8988T (cell line): ENCODE results near the gene ZNF213.

Source experiments
- DNase-seq: peaks from one replicate; pipeline ENCODE4 v3.0.0; 2011

ZNF213 gene

DNA sequence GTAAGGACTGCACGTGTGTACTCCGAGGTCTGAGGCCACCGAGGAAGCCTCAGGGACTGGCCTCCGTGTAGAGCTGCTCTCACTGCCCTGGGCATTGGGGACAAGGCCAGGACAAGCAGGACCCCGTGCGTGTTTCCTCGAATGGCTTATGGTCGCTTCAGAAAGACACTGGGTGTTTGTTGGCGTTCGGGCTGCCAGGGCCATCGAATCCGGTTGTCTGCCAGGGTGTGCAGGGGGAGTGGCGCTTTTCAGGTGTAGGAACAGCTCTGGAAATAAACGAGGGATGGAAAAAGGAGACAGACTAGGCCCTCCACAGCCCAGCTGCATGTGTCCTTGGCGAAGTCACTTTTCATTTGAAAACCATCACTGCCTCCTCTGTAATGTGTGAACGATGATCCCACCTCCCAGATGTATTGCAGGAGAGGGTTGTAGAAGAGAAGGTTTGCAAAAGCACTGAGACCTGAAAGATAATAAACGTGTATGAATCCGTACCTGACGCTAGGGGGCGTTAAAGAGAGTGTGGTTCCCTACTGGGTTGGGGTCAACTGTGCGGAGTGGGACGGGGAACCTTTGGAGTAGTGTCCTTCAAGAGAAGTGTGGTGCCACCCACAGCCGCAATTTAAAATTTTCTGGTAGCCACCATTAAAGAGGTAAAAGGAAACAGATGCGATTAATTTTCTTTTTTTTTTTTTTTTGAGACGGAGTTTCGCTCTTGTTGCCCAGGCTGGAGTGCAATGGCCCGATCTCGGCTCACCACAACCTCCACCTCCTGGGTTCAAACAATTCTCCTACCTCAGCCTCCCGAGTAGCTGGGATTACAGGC is 33.6 kb upstream of the ZNF213 start:
- no peak for DNase-seq

DNA sequence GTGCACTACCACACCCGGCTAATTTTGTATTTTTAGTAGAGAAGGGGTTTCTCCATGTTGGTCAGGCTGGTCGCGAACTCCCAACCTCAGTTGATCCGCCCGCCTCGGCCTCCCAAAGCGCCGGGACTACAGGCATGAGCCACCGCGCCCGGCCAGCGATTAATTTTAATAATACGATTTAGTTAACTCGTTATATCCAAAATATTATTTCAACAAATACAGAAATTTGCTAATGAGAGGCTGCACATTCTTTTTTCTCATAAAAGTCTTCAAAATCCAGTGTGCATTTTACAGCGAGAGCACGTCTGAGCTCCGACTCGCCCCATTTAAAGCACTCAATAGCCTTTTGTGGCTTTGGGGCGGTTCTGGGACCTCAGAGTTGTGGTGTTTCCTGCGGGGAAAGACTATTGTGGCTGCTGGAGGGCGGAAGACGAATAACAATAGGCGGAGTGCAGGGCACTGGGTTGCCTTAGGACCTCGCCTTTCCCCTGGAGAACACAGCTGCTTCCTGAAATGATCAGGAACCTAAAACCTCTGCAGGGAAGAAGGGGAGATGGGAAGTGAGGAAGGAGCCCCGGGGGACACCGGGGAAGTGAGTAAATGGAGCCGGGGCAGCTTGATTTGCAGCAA is 32.9 kb upstream of the ZNF213 start:
- no peak for DNase-seq

DNA sequence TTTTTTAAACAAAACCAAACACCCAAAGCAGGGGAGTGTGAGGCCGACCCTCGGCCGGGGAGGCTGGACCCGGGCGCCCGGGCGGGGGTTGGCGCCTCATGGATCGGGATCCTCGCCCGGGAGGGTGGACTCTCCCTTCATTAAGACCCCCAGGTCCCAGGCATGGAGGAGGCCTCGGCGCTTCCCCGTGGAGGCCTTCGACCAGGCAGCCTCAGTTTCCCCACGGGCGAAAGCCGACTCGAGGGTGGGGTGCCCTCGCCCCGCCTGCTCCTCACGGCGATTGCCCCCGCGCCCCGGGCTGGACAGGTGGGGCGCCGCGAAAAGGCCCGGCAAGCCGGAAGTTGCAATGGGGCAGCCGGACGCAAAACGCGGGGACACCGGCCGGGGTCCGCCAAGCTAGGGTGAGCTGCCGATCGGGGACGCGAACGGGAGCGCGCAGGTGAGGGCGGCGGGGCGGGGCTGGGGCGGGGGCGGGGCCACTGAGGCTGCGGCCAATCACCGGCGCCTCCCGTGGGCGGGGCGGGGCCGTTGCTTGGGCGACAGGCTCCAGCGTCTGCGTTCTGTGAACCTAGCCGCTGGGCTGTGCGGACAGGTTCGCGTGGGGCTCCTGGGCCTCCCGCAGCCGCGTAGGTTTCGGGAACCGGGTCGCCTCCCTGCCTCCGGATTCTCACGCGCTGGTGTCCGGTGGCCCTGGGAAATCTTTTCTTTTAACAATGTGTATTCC is 28.5 kb upstream of the ZNF213 start:
- DNase-seq, result peak; percentile 89

DNA sequence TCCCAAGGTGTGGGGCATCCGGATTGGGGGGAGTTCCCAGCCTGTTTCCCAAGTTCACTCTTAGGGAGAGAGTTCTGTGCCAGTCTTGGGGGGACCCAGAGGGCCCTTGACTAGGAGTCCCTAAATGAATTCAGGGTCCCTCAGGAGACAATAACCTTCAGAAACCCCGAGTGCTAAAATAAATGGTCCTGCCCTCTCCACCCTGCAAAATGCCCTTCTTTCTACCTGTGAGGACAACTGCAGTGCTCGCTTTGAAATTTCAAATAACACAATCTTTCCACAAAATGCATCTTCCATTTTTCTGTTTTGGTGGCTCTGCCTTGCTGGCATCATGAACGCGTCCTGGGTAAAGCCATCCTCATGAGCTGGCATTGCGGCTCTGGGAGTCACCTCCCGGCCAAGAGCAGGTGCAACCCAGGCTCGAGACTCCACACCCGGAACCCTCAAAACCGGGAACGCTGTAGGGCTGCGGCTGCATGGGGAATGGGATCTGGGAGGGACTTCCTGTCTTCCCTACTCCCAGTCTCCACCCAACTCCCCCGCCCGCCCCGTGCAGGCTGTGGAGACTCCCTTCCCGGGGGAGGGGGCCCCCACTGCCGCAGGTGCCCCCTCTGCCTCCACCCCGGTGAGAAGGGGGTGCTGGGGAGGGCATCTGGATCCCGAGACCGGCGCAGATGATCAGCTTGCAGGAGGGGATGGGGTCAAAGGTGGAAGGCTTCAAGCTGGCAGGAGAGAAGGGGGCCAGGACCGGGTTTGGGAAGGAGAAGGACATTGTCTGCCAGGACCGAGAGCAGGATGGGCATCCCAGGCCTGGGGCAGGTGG is 22.6 kb upstream of the ZNF213 start, which contains the start of gene ZNF205:
TSS of gene ZNF205 (plus strand) at position 529 of the 823 bp plus-strand sequence. CDS start 845 bp downstream, outside the sequence.
- DNase-seq, result peak; percentile 81

DNA sequence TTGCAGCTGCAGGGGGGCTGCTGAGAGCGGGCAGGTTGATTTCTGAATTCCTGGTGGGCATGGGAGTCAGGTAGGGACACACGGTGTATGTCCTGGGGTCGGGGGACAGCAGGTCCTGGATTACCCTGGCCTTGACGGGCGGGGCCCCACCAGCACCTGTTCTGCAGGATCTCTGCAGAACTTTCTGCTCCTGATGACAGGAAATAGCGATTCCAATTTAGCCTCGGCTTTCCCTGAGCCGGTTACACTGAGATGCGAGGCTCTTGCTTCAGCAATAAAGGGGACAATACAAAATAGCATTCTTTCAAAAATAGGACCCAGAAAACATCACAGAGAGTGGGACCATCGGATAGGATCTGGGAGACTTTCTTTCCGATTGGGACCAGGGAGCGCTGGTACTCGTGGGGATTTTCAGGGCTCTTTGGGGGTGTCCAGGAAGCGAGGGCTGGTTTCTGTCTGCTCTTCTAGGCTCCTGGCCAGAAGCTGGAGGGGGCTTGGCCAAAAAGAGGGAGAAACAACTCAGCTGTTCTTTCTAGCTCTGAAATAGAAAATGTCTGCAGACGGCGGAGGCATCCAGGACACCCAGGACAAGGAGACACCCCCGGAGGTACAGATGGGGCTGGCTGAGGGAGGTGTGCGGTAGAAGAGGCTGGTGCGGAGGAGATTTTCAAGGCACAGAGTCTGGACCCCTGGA is 21.8 kb upstream of the ZNF213 start:
- DNase-seq, result peak; percentile 17

DNA sequence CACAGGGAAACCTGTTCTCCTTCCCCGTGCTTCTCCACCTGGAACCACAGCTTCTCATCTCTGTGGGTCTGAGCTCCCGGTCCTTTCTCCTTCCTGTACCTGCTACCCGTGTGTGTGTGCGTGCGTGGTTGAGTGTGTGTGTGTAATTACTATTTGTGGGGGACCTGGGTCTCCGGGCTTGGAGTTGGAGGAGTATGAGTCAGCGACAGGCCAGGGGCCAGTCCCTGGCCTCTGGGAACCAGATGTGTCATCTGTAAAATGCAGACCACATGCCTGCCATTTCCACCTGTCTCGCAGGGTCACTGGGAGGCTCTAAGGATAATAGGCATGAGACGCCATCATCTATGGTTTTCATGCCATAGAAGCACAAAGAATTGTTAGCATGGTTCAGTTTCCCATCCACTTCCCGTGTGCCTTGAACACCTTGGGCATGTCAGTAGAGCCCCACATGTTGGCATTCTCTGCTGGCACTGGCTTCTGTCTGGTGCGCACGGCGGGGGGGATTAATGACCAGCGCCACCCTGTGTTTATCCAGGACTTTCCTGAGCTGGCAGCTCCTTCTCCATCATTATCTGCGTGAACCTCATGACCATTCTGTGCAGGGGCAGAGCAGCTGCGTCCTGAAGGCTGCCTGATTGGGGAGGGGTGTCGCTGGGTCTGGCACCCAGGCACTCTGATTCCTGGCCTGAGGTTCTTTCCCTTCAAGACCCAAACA is 20.9 kb upstream of the ZNF213 start:
- peak; percentile 6 for DNase-seq

DNA sequence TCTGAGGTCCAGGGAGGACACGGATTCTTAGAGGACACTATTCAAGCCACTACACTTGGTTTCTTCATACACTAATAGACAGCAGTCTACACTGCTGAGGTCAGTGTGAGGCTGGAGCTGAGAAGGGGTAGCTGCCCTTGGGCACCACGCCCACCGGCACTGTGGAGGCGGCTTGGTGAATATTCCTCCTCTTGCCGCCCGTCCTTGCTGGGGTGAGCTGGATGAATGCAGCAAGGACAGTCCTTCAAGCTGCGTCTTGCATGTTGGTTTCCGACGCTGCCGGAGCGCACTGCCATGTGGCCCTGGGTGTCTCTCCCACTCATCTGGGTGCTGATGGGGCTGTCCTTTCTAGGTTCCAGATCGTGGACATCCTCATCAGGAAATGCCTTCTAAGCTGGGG is 19.8 kb upstream of the ZNF213 start:
- peak; percentile 8 for DNase-seq

DNA sequence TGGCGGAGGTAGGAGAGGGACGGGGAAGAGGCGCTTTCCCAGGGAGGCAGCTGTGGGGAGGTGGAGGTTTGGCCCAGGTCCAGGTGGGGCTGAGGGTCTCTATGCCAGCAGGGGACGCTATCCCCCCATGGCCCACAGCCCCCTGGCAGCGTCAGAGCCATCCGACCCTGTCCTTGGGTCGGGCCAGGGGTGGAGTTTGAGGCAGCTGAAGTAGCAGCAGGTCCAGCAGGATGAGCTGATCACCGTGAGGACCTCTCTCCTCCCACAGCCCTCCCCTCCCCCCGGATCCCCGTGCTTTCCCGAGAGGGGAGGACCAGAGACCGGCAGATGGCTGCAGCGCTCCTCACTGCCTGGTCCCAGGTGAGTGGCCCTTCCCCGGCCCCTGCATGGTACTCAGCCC is 19.3 kb upstream of the ZNF213 start:
- peak; percentile 15 for DNase-seq

DNA sequence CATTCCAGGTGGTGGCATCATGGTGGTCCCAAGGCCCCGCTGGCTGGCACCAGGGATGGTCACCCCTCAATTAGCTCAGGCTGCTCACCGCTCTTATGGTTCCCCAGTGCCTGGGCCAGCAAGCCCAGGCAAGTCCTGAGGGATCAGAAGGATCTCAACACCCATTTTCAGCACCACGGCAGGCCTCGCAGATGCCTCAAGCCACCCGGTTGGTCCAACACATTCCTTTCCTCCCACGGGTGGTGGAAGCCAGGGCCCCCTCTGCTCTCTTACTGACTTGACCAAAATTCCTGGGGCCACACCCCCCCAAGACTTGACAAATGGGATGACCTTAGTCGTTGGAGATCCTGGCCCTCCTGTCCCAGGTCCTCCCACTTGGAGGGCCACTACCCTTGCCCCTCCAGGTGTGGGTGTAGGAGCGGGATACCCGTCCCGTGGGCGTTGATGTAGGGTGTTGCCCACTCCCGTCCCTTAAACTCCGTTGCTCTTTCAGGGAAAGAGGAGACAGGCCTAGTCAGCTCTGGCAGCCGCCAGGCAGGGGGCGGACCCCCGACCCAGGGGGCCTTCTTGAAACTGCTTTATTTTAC is 16.5 kb upstream of the ZNF213 start:
- peak; percentile 9 for DNase-seq

DNA sequence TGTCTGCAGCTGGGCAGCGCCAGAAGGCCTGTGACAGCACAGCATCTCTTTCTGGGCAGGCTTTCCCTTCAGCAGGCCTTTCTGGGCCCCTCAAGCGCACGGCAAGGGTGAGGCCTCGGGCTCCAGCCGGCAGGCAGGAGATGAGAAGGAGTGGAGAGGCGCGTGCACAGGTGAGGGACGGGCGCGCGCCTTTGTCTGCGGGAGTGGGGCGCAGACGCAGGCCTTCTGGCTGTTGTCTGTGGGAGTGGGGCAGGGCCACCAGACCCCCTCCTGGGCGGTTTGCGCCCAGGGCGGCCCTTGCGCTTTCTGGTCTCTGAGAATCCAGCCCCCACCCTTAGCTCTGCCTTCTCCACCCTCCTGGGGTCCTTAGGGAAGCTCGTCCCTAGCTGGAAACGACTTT is 16.0 kb upstream of the ZNF213 start:
- peak; percentile 7 for DNase-seq

DNA sequence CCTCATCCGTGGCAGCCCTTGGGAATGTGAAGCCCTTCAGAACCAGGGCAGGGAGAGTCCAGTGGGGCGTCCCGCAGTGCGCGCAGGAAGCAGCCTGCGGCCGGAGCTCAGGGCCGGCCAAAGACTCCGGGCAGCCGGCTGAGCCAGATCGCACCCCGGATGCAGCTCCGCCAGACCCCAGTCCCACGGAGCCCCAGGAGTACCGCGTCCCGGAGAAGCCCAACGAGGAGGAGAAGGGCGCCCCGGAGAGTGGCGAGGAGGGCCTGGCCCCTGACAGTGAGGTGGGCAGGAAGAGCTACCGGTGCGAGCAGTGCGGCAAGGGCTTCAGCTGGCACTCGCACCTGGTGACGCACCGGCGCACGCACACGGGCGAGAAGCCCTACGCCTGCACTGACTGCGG is 15.5 kb upstream of the ZNF213 start:
- DNase-seq, result peak; percentile 8

DNA sequence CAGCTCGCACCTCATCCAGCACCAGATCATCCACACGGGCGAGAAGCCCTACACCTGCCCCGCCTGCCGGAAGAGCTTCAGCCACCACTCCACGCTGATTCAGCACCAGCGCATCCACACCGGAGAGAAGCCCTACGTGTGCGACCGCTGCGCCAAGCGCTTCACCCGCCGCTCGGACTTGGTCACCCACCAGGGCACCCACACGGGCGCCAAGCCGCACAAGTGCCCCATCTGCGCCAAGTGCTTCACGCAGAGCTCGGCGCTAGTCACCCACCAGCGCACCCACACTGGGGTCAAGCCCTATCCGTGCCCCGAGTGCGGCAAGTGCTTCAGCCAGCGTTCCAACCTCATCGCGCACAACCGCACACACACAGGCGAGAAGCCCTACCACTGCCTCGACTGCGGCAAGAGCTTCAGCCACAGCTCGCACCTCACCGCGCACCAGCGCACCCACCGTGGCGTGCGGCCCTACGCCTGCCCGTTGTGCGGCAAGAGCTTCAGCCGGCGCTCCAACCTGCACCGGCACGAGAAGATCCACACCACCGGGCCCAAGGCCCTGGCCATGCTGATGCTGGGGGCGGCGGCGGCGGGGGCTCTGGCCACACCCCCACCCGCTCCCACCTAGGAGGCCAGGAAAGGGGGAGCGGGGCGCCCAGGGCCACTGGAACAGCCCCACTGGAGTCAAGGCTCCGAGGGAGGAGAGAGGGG is 15.0 kb upstream of the ZNF213 start:
- peak; percentile 1 for DNase-seq

DNA sequence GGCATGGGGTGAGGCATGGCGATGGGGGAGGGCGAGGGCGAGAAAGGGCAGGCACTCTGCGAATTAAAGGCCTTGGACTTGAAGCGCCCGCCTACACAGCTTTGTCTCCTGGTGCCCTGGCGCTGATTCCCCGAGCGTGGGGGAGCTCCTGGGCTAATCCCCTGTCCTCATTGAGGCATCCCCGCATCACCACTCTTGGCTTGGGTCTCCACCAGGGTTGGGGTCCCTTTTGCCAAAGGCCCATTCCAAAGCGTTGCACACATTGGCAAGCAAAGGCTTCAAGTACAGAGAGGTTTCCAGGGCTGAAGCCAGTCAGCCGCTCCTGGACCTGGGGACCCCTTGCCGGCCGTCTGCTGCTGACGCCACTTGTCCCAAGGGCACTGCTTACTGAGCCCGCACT is 14.4 kb upstream of the ZNF213 start:
- no peak for DNase-seq

DNA sequence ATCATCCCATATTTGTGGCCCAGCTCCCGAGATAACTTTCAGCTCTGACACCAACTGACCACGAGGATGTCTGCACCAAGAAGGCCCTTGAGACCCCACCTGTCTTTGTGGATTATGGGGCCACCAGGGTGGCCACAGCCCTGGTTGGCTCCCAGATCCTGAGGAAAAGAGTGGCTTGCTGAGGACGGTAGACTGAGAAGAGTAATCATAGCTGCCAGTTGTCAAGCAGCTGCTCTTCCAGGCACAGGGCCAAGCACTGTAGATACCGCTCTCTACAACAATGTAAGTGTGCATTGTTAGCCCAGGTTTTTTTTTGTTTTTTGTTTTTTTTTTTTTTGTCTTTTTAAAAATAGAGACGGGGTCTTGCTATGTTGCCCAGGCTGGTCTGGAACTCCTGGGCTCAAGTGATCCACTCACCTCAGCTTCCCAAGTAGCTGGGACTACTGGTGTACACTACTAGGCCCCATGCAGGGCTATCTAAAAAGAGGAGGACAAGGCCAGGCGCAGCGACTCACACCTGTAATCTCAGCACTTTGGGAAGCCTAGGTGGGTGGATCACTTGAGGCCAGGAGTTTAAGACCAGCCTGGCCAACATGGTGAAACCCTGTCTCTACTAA is 12.9 kb upstream of the ZNF213 start:
- peak; percentile 4 for DNase-seq

DNA sequence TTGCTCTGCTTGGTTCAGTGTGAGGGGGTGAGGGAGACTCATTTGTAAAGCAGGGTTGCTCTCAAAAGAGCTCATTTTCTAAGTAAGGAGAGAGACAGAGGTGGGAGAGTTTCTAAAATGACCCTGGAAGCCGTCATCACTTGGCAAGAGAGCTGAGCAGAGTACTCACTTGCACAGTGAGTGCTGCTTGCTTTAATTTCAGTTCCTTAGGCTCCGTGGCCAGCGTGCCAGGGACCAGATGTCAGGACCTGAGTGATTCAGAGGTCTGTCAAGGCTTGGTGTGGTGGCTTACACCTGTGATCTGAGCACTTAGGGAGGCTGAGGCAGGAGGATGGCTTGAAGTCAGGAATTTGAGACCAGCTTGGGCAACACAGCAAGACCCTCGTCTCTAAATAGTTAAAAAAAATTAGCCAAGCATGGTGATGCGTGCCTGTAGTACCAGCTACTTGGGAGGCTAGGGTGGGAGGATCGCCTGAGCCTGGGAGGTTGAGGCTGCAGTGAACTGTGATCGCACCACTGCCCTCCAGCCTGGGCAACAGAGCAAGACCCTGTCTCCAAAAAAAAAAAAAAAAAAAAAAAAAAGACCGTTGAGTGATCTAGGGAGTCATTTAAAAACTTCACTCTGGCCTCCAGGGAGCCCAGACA is 11.8 kb upstream of the ZNF213 start:
- DNase-seq, result no peak

DNA sequence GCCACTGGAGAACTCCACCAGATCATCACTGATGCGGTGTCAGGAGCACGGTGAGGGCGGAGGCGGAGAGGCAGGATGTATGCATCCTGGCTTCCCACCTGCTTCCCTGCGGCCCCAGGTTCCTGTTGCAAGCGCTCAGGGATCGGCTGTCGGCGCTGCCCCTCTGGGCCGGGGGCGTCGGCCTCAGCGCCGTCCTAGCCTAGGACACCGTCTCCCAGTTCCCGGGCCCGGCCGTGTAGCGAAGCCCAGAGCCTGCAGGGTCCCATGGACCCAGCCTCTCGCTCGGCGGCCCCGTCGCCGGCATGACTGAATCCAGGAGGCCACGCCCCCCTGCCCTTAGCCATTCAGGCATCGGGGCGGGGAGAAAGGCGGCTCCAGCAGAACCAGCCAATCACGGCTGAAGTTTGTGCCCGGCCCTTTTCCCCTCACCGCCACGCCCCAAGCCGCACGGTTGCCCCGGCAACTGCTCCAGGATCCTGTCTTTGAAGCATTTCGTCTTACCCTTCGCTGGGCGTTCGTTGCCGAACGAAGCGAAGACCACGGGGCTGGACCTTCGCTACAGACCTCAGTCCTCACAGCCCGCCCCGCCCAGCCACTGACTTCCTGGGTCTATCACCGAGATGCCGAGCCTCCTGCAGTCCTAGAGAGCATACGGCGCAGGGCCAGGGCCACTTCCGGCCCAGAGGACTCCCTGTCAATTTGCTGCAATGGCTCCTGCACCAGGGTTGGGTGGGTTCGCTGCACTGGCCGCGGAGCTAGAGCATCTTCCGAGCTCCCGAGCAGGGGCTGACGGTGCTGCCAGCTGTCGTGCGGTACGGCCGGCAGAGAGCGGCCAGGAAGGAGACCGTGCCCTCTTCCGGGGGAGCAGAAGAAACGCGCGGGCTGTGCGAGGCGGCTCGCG is 10.6 kb upstream of the ZNF213 start:
- DNase-seq, result peak; percentile 67

DNA sequence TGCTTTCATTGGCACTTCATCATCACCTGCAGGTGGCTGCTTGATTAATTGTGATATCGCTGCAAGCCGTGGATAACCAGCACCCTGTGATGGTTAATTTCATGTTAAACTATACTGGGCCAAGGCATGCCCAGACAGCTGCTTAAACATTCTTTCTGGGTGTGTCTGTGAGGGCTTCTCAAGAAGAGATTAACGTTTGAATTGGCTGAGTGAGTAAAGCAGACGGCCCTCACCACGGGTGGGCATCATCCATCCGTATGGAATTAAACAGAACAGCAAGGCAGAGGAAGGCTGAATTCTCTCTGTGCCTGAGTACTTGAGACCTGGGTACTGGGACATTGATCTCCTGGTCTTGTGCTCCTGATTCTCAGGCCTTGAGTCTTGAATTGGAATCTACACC is 7.1 kb upstream of the ZNF213 start:
- DNase-seq, result no peak
